ENCODE data around the gene ZNF467. TPM values are rescaled to one million over a fixed set of nuclear protein-coding genes. Genes with fewer than 3 reads are reported as not detected.

The ZNF467 gene
- total and polyA plus RNA-seq, 2 of the 8 experiments (the other 6 are each of a cell fraction or from before 2014, with no cell fraction given): 0.50 to 0.51 TPM

DNA sequence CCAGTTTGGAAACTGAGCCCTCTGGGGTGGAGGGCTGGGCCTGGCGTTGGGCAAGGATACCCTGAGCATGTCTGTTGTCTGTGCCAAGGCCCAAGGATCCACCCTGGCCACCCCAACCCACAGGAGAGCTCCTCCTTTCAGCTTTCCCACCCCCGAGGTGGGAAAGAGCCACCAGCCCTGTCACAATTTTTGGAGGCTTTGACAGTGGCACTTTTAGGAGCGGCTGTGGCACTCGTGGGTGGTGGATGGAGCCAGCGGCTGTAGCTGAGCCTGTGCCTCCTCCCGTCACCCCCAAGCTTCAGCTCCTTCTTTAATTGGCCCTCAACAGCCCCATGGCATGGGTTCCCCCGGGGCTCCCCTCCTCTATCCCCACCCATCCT, 46.6 kb upstream of the ZNF467 start (continued):
- TF ChIP-seq, protein P1, sequence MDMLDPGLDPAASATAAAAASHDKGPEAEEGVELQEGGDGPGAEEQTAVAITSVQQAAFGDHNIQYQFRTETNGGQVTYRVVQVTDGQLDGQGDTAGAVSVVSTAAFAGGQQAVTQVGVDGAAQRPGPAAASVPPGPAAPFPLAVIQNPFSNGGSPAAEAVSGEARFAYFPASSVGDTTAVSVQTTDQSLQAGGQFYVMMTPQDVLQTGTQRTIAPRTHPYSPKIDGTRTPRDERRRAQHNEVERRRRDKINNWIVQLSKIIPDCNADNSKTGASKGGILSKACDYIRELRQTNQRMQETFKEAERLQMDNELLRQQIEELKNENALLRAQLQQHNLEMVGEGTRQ (IDR thresholded peaks at IDR 0.05; ENCODE audit: low read length): no peak
- TF ChIP-seq TAF7 (optimal IDR thresholded peaks at IDR 0.05; ENCODE audit: borderline replicate concordance, low read depth, low read length): no peak
- no peak for TF ChIP-seq KDM1A (IDR thresholded peaks at IDR 0.05; ENCODE audit: borderline replicate concordance, low read length)
- no peak for TF ChIP-seq SIRT6 (IDR thresholded peaks at IDR 0.05; ENCODE audit: low read length)
- no peak for TF ChIP-seq EZH2 (IDR thresholded peaks at IDR 0.05; ENCODE audit: low read depth, low read length, severe bottlenecking)

All from H1 (cell line).